ENCODE results near the gene RAB31. TPM values are rescaled to one million over a fixed set of nuclear protein-coding genes. Genes with fewer than 3 reads are reported as not detected.

Gene RAB31
- total RNA-seq, 2 donors from 2014 or later = 6.0 to 16.6 TPM

DNA sequence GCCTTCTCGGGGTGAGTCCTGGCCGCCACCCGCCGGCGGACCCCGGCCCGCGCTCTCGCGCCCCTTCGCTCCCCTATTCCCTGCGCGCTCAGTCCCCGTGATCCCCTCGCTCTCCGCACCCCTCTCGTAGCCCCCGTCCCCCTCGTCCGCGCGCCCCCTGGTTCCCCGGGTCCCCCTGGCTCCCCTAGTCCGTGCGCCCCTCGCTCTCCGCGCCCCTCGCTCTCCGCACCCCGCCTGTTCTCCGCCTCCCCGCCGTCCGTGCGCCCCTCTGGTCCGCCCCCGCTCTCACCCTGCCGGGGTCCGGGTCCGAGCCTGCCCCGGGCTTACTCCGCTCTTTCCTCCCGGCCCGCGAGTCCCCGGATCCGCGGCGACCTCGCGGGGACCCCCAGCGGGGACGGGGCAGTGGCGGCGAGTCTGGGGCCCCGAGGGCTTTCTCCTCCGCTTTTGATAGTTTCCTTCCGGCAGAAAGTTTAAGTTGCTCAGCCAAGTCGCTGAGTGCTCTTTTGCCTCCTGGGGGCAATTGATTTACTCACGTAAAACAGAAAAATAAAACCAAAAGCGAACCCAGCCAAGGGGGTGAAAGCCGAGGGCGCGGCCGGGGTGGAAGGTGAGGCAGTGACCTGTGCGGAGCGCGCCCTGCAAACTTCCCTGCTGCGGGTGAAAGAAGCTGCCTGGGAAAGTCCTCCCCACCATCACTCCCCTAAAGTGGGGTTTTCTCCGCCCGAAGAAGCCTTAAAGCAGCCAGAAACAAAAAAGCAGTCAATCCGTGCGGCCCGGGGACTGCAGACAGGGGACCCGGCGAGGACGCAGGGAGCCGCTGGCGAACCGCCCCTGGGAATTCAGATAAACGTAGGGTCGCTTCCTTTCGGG lies 568 bp downstream of the RAB31 start:
- DNase-seq = peak in 1 of 2 donors; percentile 27
- ATAC-seq = peak; percentile 24
- intact Hi-C loops (cut with DNase I, micrococcal nuclease) = no loop called here

DNA sequence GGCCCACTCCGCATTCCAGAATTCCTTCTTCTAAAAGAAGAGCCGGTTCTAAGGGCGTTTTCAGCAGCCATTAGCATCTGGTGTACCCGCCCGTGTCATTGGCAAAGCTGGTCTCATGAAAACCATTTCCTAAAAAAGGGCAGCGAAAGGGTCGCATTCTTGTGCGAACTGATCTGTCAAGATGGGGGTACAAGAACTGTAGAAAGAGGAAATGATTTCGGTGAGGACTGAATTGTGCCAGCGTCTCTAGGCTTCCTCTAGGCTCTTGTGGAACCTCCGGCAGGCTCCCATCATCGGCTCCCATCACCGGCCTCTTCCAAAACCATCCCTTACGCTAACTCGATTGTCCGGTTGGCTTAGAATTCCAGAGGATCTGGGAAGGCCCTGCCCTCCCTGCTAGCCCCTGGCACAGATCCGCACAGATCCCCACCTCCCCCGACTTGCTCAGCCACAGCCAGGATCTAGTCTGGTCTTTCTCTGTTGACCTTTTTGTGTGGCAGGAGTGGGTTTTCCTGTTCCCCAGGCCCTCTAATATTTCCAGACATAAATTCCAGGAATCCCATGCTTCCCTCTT lies 1.3 kb downstream of the RAB31 start:
- no peak for DNase-seq
- intact Hi-C loops (cut with DNase I, micrococcal nuclease) = no loop called here
- no peak for ATAC-seq

DNA sequence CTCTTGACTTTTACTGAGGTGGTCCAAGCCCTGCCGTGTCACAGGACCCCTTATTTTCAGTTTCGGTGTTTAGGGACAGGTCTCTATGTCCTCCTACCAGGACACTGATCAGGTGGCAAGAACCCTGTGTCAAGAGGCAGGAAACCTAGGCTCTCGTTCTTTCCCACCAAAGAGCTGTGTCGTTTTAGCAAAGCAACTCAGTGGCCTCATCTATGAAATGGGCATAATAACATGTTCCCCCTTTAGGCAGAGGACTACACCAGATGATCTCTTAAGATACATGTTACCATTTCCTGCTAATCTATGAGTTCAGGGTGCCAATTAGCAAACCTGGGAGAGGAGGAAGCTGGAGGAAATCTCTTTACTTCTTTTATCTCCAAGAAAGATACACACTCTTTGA lies 1.9 kb downstream of the RAB31 start:
- DNase-seq = no peak
- intact Hi-C loops (cut with DNase I, micrococcal nuclease) = no loop called here

DNA sequence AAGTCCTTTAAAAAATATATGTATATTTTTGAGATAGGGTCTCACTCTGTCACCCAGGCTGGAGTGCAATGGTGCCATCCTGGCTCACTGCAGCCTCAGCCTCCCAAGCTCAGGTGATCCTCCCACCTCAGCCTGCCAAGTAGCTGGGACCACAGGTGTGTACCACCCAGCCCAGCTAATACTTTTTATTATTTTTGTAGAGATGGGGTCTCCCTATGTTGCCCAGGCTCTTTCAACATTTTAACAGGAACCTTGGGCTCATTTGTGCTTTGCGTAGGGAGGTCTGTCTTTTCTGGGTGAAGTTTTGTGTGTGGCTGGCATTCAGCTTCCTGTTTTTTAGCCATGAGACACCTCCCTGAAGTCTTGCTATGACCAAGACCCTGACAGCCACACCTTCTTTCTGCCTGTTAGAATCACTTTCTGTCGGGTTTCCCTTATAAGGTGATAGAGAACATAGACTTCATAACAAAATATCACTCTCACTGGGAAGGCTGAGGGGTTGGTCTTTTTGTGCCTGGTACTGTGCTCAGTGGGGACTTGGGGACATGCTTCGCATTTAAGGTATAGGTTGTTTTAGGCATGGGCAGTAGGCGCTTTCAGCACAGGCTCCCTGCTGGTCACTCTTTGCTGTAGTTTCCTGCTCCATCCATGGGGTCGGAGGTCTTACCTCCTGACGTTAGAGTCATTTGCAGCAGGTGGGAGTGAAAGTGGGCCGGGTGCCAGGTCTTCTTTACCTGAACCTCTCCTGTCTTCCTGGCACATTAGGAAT lies 3.4 kb downstream of the RAB31 start:
- intact Hi-C loops (cut with DNase I, micrococcal nuclease) = no loop called here
- ATAC-seq = no peak

More for the DNA sequence above, 1.9 kb downstream of the RAB31 start:
- no peak for ATAC-seq

DNA sequence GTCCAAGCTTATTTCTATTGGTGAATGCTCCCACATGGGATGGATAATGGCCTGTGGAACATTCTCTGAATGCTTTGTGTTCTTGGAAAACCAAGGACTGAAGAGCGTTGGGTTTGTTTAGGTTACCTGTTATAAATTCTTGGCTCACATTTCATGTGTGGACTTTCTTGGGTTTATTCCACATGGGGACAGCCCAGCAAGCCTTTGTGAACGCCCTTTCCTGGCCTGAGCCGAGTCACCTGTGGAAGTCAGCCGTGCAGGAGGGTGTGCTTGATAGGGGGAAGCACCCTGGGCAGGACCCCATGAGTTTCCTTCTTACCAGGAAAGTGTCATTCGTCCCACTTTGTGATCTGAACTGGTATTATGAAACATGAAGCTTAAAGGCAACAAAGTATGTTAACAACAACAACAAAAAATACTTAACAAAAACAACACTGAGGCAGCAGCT lies 4.1 kb downstream of the RAB31 start:
- ATAC-seq = no peak
- DNase-seq = no peak
- intact Hi-C loops (cut with DNase I, micrococcal nuclease) = no loop called here

More for the DNA sequence above, 3.4 kb downstream of the RAB31 start:
- DNase-seq = no peak

DNA sequence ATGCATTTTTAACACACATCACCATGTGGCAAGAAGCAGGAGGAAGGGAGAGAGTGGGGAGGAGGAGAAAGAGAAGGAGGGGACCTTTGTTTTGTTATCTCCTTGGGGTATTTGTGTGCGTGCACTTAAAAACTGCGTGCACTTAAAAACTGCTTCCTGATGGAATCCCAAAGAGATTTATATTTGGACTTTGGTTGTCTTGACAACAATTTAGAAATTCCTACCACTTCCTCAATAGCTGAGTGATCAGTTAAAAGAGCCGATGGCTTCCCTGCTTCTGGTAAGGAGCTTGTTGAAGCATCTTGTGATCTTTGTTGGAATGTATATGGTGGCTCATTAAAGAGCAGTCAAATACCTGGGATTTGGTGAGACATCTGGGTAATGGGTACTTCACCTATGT lies 4.5 kb downstream of the RAB31 start:
- DNase-seq (no peak), ATAC-seq (no peak)
- intact Hi-C loops (cut with DNase I, micrococcal nuclease) = no loop called here

DNA sequence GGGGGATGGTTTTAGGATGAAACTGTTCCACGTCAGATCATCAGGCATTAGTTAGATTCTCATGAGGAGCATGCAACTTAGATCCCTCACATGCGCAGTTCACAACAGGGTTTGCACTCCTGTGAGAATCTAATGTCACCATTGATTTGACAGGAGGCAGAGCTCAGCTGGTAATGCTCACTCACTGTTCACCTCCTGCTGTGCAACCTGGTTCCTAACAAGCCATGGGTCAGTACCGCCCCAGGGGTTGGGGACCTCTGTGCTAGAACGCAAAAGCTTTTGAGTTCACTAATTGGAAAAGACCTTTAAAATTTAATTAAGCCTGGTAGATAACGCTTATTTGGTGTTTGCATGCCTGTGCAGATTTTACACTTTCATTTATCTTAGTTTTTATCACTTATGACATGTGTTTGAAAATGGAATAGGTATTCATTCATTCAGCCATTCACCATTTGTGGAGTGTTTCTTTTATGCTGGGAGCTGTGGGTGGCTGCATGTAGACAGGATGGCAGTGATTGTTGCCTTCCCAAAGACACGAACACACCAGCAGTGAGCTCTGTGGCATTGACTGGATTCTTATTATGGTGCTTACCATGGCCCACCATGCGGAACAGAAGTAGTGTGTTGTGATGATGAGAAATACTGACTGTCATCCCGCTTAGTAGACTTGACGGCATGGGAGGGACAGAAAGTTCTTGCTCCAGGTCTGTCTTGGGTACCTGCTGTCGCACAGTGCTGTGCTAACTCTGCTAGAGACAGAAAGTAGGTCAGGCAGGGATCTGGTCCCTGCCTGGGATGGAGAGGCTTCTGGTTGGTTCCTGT lies 6.4 kb downstream of the RAB31 start:
- DNase-seq = no peak
- intact Hi-C loops (cut with DNase I, micrococcal nuclease) = no loop called here
- no peak for ATAC-seq

DNA sequence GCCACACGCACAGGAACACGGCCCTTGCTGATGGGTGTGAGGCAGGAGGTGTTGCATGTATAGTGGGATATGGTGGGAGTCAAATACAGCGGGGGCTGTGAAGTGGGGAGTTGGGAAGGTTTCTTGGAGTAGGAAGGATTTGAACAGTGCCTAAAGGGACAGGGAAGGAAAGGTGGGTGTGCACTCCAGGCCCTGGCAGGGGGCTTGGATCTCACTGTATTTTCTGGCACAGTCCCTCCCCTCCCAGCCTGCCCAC lies 6.9 kb downstream of the RAB31 start:
- ATAC-seq (no peak), DNase-seq (no peak)
- intact Hi-C loops (cut with DNase I, micrococcal nuclease) = no loop called here

DNA sequence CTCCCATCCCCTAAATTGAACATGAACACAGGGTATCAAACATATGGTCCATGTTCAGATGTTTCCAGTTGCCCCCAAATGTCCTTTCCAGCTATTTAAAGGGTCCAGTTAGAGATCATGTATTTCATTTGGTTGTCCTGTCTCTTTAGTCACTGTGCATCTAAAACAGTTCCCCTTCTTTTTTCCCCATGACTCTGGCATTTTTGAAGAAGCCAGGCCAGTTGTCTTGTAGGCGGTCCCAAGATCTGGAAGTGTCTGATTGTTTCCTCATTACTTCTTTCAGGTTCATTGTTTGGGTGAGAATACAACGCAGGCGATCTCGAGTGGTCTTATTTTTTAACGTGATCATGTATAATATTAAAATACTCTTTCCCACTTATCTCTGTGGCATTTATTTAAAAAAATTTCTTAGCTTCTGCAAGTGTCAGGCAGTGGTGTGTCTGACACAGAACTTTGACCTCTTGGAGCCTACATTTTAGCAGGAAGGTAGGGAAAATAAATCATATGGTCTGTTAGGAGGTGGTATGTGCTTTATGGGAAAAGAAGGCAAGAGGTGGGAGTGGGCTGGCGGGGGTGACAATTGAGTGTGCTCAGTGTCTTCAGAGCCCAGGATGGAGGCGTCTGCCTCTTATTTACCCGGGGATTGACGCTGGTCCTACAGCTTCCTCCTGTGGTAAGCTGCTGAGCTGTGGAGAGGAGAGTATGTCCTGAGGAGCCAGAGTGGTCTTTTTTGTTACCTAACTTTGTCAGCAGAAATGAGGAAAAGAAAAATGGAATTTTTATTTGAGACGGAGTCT lies 8.1 kb downstream of the RAB31 start:
- intact Hi-C loops (cut with DNase I, micrococcal nuclease) = no loop called here
- ATAC-seq (no peak), DNase-seq (no peak)

DNA sequence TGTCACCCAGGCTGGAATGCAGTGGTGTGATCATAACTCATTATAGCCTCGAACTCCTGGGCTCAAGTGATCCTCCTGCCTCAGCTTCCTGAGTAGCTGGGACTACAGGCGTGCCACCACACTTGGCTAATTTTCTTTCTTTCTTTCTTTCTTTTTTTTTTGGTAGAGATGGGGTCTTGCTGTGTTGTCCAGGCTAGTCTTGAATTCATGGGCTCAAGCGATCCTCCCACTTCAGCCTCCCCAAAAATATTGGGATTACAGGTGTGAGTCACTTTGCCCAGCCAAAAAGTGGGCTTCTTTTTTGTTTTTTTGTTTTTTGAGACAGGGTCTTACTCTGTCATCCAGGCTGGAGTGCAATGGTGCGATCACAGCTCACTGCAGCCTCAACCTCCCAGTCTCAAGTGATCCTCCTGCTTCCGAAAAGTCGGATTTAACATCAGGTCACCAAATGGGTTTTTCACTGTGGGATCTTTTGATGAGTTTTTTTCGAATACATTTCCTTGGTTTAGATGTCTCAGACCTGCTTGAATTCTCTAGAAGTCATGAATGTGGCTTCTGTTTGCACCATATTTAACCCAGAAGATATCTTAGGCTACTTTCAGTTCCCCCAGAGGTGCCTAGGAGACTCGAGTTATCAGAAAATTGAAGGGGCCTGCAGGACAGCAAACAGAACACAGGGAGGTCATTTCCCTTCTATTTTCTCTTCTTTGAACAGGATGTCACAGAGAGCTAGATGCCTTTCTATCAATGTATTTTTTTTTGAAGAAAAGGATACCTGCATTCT lies 8.9 kb downstream of the RAB31 start:
- ATAC-seq (no peak), DNase-seq (no peak)
- intact Hi-C loops (cut with DNase I, micrococcal nuclease) = no loop called here

DNA sequence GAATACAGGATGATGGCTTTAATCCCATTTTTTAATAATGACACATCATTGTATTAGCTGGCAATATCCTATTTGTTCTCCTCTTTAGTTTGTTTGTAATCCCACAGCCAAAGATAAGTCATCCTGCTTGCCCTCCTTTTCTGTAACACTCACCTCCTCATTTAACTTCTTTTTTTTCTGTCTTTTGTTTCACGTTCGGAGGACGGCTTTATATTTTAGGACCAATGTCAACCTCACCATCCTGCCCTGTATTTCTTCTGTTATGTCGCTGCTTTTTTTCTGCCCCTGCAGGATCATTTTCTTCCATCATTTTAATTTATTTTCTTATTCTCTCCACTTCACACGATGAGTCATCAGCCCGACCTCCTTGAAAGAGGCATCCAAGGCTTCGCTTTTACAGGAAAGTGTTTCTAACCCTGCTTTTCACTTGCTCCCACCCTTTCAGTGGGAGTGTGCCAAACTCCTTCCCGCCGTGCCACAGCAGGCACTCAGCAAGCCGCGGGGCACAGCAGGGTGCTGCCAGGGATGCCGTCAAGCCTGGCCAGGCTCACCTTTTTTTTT lies 11.4 kb downstream of the RAB31 start:
- DNase-seq = no peak
- intact Hi-C loops (cut with DNase I, micrococcal nuclease) = no loop called here
- no peak for ATAC-seq

DNA sequence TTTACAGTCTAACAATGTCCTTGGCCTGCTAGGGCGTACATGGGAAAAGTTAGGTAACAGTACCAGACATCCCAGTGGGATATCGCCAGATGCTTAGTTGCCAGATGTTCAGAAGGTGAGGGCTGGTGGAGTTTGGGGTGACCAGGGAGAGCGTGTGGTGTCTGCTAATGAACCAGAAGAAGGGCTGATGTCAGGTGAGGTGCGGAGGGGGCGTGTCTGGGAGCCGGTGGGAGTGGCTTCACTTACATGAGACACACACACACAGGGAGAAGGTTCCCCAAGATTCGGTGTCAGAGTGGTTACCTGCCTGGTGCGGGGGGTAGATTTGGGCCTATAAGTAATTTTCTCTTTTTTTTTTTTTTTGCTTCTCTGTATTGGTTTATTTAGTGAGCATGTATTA lies 12.2 kb downstream of the RAB31 start:
- no peak for ATAC-seq
- intact Hi-C loops (cut with DNase I, micrococcal nuclease) = no loop called here

DNA sequence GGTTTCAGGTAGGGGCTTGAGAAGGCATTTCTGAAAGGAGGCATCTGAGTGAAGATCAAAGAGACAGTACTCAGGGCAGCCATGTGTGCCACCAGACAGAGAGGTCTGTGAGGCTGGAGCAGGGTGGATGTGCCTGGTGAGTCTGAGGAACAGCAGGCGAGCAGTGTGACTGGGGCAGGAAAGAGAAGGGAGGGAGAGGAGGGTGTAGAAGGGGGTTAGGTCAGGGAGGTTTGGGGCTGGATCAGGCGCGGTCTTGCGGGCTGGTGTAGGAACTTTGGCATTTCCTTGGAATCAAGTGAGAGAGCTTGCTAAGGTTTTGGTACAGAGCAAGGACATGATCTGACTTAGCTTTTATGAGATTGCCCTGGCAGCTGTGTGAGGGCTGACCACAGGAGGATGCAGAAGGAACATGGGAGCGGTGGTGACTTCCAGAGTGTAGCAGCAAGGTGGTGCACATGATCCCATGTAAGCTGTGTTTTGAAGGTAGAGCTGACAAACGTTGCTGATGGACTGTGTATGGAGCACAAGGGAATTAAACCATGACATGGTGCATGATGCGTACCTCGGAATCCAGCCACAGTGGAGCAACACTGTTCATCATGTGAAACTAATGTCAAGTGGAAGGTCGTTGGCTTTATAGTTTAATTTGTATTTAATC lies 13.9 kb downstream of the RAB31 start:
- DNase-seq (no peak), ATAC-seq (no peak)
- intact Hi-C loops (cut with DNase I, micrococcal nuclease) = no loop called here

More for the DNA sequence above, 12.2 kb downstream of the RAB31 start:
- no peak for DNase-seq

DNA sequence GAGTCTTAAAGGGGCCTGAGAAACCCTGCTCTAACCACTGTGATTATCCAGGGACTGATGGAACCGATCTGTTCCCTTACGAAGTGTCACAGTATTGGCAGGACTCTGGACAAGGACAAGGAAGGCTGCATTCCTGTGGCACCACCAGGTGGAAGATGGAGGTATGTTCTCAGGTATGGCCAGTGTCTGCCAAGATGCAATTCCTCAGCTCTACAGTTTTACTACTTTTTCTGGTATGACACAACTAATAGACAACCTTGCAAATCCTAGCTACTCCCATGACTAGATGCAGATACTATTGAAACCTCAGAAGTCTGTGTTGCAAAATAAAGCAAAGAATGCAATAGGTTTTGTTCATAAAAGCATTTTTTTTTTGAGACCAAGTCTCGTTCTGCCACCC lies 14.6 kb downstream of the RAB31 start:
- ATAC-seq = peak; percentile 100
- peak in 1 of 2 donors; percentile 50 for DNase-seq
- intact Hi-C loops (cut with DNase I, micrococcal nuclease) = no loop called here

DNA sequence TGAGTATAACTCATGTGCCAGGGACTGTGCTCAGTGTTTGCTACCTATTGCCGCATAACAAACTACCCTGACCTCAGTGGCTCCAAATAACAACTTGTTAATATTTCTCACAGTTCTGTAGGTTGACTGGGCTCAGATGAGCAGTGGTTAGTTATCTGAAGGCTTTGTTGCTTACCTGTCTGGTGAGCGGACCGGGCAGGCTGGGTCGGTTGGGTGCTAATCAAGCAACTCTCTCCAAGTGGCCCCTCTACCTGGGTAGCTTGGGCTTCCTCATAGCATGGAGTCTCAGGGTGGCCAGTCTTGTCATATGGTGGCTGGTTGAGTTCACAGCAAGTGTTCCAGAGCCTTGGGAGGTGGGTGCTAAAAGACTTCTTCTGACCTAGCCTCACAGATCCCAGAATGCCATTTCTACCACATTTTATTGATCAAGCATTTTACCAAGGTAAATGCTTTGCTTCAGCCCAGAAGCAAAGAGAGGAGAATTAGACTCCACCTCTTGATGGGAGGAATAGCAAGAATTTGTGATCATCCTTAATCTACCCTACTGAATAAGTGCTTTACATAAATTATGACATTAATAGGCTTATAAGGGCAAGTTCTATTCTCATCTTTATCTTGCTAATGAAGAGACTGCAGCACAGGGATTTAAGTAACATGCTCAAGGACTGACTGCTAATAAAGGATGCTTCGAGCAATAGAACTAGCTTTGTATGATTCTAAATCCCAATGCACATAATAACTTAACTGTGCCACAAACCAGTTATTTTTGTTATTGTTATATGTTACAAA lies 16.9 kb downstream of the RAB31 start:
- DNase-seq (no peak), ATAC-seq (no peak)

DNA sequence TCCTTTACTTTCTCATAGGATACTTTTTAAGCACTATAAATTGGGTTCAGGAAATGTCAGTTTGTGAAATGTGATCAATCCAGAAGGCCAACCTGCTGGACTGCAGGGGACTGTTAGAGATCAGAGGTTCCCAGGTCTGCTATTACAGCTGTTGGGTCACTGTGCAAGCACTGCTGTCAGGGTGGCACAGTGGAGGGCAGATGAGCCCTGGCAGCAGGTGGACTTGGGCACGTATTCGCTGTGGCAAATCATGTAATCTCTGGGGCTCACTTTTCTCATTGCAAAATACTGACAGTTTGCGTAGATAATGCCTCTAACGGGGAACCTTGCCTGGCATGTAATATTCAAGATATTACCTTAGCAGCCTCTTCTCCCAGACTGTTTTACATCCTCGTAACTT lies 18.1 kb downstream of the RAB31 start:
- DNase-seq (no peak), ATAC-seq (no peak)
- intact Hi-C loops (cut with DNase I, micrococcal nuclease) = no loop called here

More for the DNA sequence above, 16.9 kb downstream of the RAB31 start:
- intact Hi-C loops (cut with DNase I, micrococcal nuclease) = no loop called here

All from left colon (tissue), 2 donors.